ENCODE measurements around the gene ATP6V0A1.
"Not testable (repeated sequence)": the region's sequence is repeated elsewhere in the genome, so short reads cannot be mapped to it uniquely, and the experiment has no call there.

The ATP6V0A1 gene

DNA sequence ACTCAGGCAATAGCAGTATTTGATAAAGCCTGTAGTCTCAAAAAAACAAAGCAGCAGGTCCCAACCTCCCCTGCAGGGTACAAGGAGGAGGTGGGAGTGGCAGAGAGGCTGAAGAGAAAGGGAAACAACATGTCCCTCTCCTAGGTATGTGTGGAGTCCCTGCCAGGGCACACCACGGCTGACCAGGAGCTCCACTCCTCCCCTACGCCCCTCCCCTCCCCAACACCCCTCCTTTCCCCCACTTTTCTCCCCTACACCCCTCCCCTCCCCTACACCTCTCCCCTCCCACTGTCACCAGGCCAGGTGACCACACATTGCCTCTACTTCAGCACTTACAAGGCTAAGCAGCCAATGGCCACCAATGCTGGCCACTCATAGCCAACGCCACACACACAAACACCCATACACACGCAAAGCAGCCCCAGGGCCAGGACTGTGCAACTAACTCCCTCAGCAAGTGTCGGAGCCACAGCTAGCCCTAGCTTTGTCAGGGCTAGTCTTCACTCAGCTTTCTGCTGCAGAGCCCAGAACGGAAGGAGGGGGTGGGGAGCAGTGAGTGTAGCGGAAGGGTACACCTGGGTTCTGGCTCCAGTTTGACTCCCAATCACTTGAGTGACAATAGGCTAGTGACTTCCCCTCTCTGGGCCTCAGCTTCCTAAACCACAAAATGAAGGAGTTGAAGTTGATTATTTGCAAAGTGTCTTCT lies 43.8 kb upstream of the ATP6V0A1 start:
- H3K4me3 ChIP-seq (ENCODE audit: low read depth, low read length) = no peak overlapping the region
- TF ChIP-seq, protein P1, sequence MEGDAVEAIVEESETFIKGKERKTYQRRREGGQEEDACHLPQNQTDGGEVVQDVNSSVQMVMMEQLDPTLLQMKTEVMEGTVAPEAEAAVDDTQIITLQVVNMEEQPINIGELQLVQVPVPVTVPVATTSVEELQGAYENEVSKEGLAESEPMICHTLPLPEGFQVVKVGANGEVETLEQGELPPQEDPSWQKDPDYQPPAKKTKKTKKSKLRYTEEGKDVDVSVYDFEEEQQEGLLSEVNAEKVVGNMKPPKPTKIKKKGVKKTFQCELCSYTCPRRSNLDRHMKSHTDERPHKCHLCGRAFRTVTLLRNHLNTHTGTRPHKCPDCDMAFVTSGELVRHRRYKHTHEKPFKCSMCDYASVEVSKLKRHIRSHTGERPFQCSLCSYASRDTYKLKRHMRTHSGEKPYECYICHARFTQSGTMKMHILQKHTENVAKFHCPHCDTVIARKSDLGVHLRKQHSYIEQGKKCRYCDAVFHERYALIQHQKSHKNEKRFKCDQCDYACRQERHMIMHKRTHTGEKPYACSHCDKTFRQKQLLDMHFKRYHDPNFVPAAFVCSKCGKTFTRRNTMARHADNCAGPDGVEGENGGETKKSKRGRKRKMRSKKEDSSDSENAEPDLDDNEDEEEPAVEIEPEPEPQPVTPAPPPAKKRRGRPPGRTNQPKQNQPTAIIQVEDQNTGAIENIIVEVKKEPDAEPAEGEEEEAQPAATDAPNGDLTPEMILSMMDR (IDR thresholded peaks at IDR 0.05; ENCODE audit: low read depth, low read length, missing control alignments) = no peak
- DNase-seq (ENCODE audit: low read depth) = no peak
- in situ Hi-C loops (cut with HindIII; ENCODE audit: low sequenced_read_pairs) = no loop called here

DNA sequence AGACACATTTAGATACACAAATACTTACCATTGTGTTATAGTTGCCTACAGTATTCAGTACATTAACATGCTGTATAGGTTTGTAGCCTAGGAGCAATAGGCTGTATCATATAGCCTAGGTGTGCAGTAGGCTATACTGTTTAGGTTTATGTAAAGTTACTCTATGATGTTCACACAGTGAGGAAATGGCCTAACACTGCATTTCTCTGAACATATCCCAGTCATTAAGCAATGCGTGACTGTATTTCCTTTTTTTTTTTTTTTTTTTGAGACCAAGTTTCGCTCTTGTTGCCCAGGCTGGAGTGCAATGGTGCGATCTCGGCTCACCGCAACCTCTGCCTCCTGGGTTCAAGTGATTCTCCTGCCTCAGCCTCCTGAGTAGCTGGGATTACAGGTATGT lies 40.7 kb upstream of the ATP6V0A1 start:
- H3K4me3 ChIP-seq (ENCODE audit: low read depth, low read length); DNase-seq (ENCODE audit: low read depth); in situ Hi-C loops (cut with HindIII; ENCODE audit: low sequenced_read_pairs): not testable (repeated sequence)

DNA sequence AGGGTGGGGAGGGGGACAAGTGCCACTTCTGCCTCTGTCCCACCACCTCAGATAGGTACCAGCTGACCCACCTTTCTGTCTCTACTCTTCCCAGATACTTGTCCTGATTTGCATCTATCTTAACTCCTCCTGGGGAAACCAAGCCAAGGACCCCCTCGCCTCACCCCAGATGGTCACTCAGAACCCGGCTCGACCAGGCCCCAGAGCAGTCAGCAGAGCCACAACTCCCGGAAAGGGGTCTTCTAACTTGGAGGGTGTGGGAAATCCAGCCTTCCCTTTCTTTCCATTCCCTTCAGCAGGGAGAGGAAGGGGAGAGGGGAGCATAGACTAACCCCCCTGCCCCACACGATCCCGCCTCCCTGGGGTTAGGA lies 37.6 kb upstream of the ATP6V0A1 start:
- in situ Hi-C loops (cut with HindIII; ENCODE audit: low sequenced_read_pairs) = loop anchor here (5.0 kb wide), 1 partner anchor 96 kb away; no protein-coding TSS in a partner anchor
- peak overlapping the region; percentile 100 for H3K4me3 ChIP-seq (ENCODE audit: low read depth, low read length)
- DNase-seq (ENCODE audit: low read depth) = no peak
- TF ChIP-seq, protein P1 (IDR thresholded peaks at IDR 0.05; ENCODE audit: low read depth, low read length, missing control alignments) = no peak

DNA sequence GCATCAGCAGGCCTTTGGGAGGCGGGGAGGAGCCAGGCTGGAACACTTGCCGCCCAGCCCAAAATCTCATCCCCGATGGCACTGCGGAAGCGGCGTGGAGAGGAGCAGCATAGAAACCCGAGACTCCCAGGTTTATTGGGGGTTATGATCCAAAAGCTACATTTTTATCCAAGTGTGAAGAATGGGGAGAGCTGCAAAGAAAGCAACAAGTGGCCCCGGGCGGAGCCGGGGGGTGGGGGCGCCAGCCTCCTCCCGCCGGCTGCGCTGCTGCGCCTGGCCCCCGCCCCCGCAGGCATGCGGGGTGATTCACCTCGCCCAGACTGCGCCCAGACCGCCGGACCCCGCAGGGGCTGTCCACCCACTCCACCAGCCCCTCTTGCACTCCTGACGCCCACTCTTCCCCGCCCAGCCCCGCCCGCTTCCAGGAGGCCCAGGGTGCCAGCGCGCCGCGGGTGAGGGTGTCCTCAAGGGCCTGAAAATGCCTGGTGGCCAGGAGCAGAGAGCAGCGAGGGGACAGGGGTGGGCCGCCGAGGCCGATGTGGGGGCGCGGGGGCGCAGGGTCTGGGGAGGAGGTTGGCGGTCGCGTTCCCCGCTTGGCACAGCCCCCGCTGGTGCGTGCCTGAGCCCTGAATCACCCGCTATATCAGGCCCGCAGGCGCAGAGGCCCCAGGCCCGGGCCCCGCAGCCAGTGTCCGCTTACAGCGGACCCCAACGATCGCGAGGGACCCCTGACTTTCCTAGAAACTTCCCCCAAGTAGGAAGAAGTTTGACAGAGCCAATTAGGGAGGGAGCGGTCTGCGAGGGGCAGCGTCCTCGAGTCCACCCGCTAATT lies 37.0 kb upstream of the ATP6V0A1 start:
- DNase-seq (ENCODE audit: low read depth) = no peak
- in situ Hi-C loops (cut with HindIII; ENCODE audit: low sequenced_read_pairs) = loop anchor here (5.0 kb wide), 1 partner anchor 96 kb away; no protein-coding TSS in a partner anchor
- TF ChIP-seq, protein P1 (IDR thresholded peaks at IDR 0.05; ENCODE audit: low read depth, low read length, missing control alignments) = no peak
- peak overlapping the region; percentile 100 for H3K4me3 ChIP-seq (ENCODE audit: low read depth, low read length)

DNA sequence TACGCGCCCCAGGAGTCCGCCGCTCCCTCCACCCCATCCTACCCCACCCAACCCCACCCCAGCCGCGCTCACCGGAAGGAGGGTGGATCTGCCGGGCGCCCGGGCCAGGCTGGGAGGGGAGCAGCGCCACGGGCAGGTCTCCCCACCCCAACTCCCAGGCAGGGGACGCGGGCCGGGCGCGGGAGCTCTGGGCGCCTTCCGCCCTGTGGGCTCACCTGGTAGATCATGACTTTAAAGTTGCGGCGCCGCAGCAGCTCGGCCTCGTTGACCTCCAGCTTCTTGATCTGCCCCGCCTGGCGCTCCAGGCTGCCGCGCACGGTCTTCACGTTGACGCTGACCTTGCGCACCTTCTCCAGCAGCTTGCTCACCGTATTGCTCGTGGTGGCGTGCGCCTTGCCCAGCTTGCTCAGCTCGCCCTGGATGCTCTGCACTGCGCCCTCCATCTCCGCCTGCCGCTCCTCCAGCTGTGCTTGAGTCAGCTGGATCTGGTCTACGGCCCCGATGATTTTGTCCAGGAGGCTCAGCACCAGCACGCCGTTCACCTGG lies 36.2 kb upstream of the ATP6V0A1 start:
- TF ChIP-seq, protein P1 (IDR thresholded peaks at IDR 0.05; ENCODE audit: low read depth, low read length, missing control alignments) = no peak
- in situ Hi-C loops (cut with HindIII; ENCODE audit: low sequenced_read_pairs) = loop anchor here (5.0 kb wide), 1 partner anchor 95 kb away; no protein-coding TSS in a partner anchor
- peak overlapping the region; percentile 100 for H3K4me3 ChIP-seq (ENCODE audit: low read depth, low read length)
- no peak for DNase-seq (ENCODE audit: low read depth)

DNA sequence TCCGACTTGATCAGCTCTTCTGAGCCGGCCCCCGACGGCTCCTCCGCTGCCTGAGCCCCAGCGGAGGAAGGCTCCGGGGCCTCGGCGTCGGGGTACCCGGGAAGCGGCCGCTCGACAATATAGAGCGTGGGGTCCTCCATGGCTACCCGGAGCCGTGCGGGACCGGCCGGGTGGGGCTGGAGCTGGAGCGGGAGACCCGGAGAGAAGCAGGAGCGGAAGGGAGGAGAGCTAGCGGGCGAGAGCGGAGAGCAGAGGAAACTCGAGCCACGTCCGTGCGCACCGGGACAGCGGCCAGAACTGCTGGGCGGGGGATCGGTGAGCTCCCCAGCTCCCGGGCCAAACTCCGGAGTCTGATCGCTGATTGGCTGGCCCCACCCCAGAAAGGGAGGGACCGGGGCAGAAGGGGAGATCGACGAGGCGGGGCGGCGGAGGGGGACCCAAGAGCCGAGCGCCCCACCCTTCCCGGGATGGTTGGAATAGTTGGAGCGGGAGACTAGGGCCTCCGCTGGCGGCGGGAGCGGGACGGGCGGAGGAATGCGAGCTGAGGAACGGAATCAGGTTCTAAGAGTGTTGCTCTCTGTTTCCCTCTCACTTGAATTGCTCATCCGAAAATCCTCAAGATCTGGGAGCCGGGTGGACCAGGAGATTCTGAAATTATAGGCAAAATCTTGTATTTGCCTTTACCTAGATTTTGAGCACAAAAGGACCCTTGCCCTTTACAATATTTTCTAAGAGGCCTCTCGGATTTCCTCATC lies 35.5 kb upstream of the ATP6V0A1 start, which contains the start of gene CAVIN1:
Gene CAVIN1 (minus strand): TSS at position 299 of the 755 bp plus-strand sequence. CDS start 159 bp downstream, at position 140.
- DNase-seq (ENCODE audit: low read depth) = peak; percentile 98
- TF ChIP-seq, protein P1 (IDR thresholded peaks at IDR 0.05; ENCODE audit: low read depth, low read length, missing control alignments) = no peak
- in situ Hi-C loops (cut with HindIII; ENCODE audit: low sequenced_read_pairs) = loop anchor here (5.0 kb wide), 1 partner anchor 94 kb away; no protein-coding TSS in a partner anchor

More for the DNA sequence above, 35.5 kb upstream of the ATP6V0A1 start, which contains the start of gene CAVIN1:
- H3K4me3 ChIP-seq (ENCODE audit: low read depth, low read length) = peak within 1 kb of the TSS; percentile 100
